C4-2B (cell line): Measurements from ENCODE around the gene MMS22L.
A peak's percentile ranks its signal among the peaks of the same experiment; 100 is the strongest.

ENCODE experiments used
- CTCF ChIP-seq: fragments of 450-650 bp; conservative IDR thresholded peaks from 2 replicates; pipeline ENCODE4 v1.5.1; 2017; ENCODE audit warnings: mild to moderate bottlenecking
- ZFX ChIP-seq: fragments of 450-650 bp; IDR thresholded peaks from 2 replicates; pipeline ENCODE4 v1.6.1; 2017

GRCh38 chr6:97186416-97186999, 96.5 kb downstream of the MMS22L start:
- TF ChIP-seq CTCF = peak; percentile 91
- TF ChIP-seq ZFX = no peak
